H1 (cell line): ENCODE results near the gene DOCK1. TPM values are rescaled to one million over a fixed set of nuclear protein-coding genes. Genes with fewer than 3 reads are reported as not detected.

Source experiments
- ASH2L ChIP-seq: fragments of 200-600, 300-600 bp; sonication (generic); IDR thresholded peaks from one replicate; pipeline ENCODE4 v1.7.1; 2017; ENCODE audit warnings: low read length
- EZH2 ChIP-seq: fragments of 200-600 bp; sonication (generic); IDR thresholded peaks from 2 replicates; pipeline ENCODE4 v1.7.1; 2012; ENCODE audit warnings: low read depth, mild to moderate bottlenecking, moderate library complexity, low read length, inconsistent platforms; ENCODE audit not compliant: severe bottlenecking
- RNF2 ChIP-seq: fragments of 200-900, 300-1000 bp; sonication (generic); IDR thresholded peaks from 2 replicates; pipeline ENCODE4 v1.7.1; 2016; ENCODE audit warnings: borderline replicate concordance, low read depth, mild to moderate bottlenecking, antibody characterized with exemption, low read length; ENCODE audit not compliant: poor library complexity, severe bottlenecking; ENCODE audit errors: missing control alignments
- SIN3A ChIP-seq, 2 experiments: IDR thresholded peaks in 1 of 2; conservative IDR thresholded peaks in 1 of 2; 2 replicates each; pipeline ENCODE4 v1.6.1; 2011 to 2012; ENCODE audit warnings: low read length in 2 of 2, improper control_type of control experiment in 1 of 2, low read depth in 1 of 2, mild to moderate bottlenecking in 1 of 2
- TEAD4 ChIP-seq: IDR thresholded peaks from 2 replicates; pipeline ENCODE4 v1.6.1; 2012; ENCODE audit warnings: low read depth, low read length, inconsistent platforms, mixed read lengths
- polyA plus RNA-seq, 7 experiments: library from polyadenylated mRNA; depleted of rRNA in 3 of 7; stranded (reverse) in 5 of 7; unstranded in 2 of 7; fragments of >200 nt in 5 of 7; fragments of 200-250 nt in 2 of 7; gene quantifications; 1 replicate in 5 of 7; 2 replicates in 1 of 7; 4 replicates in 1 of 7; pipeline versions ENCODE4 v1.2.1 to v1.2.3, GENCODE V29; 2011 to 2013; ENCODE audit warnings: missing spikeins in 2 of 7, mixed read lengths in 2 of 7
- total RNA-seq: library from RNA; stranded (reverse); fragmentation: NEBNext Ultra II Directional; extraction: Animal tissue kit (Norgen Biotek cat#: 25700); gene quantifications from 2 replicates; pipeline ENCODE4 v1.2.1, GENCODE V29; 2021

DOCK1 gene
- total and polyA plus RNA-seq, 2 of the 8 experiments (the other 6 are each of a cell fraction or from before 2014, with no cell fraction given) = 11.6 to 53.0 TPM

- TF ChIP-seq ASH2L (no peak), SIN3A (conservative IDR thresholded peaks at IDR 0.05 in 1 of 2, IDR thresholded peaks at IDR 0.05 in 1 of 2; ENCODE audit: low read depth in 1 of 2, low read length in 2 of 2) (no peak), RNF2 (no peak), TEAD4 (no peak), EZH2 (no peak)
- TF ChIP-seq, all 59 proteins: peak for 0
Observed at GRCh38 chr10:127081851-127082345, 176.7 kb downstream of the DOCK1 start (continued).
